GM21526 (cell line): ENCODE results near the gene PRELID3B.

Experiments used
- ATAC-seq: cut with Tn5 transposase; IDR thresholded peaks from one replicate; pipeline ENCODE4 v1.9.1; 2021; ENCODE audit warnings: moderate library complexity; ENCODE audit not compliant: unreplicated experiment, low FRiP score

PRELID3B gene

DNA sequence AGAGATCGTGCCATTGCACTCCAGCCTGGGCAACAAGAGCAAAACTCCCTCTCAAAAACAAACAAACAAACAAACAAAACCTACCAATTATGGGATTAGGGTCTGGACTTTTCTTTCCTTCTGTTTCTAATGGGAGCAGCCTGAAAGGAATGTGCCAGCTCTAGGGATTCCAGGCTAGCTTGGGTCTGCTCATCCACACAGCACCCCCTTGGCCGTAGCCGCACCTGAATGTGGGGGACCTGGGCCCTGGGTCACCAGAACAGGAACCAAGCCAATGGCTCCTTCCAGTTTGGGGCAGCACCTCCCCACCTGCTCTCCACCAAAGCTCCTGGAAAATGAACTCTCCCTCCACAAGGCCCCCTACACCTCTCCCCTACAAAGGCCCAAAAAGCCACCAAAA is 42.3 kb downstream of the PRELID3B start:
- no peak for ATAC-seq

DNA sequence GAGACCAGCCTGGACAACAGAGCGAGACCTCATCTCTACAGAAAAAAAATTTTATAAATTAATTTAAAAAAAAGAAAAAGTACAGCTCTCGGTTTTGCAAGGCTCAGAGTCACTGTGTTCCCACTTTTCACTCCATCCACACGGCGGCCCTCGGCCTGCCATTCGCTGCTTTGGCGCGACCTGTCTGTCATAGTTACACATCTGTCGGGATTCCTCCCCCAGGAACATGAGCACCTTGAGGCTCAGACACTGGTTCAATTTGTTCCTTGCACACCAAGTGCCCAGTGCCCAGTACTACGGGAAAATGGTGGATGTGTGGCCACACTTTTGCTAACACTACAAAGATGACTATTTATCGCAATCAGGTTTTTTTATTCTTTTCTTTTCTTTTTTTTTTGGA is 43.9 kb downstream of the PRELID3B start:
- ATAC-seq: no peak

DNA sequence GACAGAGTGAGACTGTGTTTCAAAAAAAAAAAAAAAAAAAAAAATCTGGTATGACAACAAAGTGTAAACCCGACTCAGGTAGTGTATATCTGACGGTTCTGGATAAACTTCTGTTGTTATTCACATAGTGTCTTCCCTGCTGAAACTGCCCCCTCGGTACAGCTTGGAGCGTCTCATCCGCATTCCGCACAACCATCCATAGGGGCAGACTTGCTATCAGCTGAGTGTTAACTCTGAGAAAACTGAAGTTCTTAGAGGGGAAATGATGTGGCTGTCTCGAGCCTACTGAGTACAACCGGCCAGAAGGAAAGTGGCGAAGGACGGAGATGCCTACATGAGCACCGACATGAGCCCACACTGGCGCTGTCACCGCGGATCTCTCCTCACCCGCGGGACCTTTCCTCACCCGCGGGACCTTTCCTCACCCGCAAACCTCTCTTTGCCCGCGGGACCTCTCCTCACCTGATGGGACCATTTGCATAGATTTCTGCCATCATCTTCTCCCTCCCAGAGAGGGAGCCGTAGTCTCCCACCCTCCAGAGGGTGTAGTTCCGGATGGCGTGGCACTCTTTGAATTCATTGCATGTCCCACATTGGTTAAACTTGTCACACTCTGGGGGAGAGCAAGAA is 45.3 kb downstream of the PRELID3B start:
- ATAC-seq: no peak

DNA sequence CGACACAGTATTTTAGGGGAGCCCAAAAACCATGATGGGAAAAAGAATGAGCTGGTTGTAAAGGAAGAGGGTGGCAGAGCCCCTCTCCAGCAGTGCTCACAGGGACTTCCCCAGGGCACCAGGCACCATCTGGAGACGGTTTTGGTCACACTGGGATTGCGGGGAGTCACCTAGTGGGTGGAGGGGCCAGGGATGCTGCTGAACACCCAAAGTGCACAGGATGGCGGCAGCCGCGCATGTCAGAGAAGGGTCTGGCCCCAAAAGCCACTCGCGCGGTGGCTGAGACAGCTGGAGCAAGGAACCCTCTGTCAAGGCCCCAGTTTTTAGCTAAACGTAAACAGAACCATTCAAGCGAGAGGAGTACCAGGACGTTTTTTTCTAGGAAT is 46.4 kb downstream of the PRELID3B start:
- no peak for ATAC-seq

DNA sequence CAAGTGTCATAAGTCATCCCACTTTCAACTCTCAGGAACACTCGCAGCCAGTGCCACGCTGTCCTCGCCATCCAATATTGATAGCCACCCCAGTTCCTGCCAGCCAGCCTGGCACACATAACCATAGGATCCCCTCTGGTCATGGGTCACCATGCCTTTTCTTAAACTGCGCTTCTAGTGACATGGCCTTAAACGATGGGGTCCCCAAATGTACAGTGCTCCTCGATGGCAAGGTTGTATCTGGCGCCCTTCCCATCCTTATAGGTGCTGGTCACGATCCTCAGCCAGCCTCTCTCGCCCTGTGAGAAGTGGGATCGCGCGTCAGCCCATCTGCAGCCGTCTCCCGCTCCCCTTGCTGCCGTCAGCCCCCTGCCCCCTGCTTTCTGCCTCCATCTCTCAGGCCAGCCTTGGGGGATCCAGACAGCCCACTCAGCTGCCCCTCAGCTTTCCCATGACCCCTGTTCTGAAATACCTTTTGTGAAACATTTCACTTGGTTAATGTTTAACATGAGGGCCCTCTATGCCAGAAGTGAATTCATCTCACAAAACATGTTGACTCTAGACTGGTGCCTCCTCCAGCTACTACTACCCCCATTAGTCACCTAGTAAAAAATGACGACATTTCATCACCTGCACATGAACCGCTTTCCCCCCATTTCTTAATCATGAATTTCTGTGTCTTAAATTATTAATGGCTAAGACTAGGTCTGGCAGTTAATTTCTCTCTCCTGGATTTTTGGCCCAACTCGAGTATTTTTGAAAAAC is 46.9 kb downstream of the PRELID3B start:
- ATAC-seq: no peak

DNA sequence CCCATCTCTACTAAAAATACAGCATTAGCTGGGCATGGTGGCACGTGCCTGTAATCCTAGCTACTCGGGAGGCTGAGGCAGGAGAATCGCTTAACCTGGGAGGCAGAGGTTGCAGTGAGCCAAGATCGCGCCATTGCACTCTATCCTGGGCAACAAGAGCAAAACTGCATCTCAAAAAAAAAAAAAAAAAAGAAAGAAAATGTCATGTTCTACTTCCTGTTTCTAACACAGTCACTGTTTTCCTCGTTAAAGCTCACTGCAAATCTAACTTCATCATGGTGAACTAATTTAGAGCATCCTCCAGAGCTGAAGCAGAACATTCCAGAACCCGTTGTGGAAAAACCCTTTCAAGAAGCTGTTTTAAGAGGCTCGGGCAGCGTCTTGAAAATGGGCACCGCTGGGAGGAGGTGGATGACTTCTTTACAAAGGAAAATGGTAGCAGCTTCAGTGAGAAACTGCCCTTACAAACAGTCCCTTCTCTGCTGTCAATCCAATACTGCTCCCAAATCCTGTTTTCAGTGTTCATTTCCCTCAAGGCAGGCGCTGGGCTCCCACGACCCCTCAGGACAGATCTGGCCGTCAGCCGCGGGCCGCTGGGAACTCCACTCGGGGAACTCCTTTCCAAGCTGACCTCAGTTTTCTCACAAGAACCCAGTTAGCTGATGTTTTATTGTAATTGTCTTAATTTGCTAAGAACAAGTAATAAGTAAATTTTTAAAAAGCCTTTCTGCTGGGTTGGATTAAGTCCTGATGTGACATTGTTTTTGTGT is 48.0 kb downstream of the PRELID3B start:
- ATAC-seq: no peak

DNA sequence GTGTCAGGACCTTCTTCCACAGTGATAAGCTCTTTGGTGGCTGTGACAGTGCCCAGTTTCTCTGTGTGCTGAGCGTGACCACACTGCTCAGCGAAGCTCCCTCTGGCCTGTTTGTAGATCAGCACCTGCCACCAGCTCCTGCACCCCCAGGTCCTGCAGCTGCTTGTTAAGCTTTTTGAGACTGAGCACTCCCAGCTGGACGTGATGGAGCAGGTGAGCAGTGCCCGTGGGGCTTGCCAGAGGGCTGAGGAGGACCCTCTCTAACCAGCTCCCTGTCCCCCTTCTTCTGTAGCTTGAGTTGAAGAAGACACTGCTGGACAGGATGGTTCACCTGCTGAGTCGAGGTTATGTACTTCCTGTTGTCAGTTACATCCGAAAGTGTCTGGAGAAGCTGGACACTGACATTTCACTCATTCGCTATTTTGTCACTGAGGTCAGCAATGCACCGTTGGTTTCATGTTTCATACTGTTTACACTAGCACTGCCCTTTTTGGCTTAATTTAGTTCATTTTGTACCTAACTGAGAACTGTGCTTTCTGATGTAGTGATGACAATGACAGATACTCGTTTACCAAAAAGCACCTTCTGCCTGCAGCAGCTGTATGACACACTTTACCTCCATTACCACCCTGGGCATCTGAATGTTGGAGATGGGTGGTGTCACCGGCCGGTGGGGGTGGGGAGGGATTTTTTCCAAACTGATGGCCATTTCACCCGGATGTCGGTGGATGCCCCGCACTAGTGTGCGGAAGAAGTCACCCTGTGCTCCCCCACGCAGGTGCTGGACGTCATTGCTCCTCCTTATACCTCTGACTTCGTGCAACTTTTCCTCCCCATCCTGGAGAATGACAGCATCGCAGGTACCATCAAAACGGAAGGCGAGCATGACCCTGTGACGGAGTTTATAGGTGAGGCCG is 49.0 kb downstream of the PRELID3B start:
- no peak for ATAC-seq

DNA sequence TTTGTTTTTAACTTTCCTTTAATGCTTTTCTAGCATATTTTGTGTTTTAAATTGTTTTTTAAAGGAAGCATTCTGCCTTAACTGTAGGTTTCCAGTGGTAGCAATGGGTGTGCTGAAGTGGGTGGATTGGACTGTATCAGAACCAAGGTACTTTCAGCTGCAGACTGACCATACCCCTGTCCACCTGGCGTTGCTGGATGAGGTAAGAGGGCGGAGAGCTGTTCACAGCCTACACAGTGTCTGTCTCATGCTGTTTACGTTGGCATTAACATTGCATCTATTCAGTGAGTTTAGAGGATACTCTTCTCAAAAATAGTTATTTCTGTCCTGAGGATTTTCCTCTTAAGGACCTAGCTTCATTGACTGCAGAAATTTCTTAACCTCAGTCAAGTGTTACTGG is 49.7 kb downstream of the PRELID3B start:
- ATAC-seq: no peak

DNA sequence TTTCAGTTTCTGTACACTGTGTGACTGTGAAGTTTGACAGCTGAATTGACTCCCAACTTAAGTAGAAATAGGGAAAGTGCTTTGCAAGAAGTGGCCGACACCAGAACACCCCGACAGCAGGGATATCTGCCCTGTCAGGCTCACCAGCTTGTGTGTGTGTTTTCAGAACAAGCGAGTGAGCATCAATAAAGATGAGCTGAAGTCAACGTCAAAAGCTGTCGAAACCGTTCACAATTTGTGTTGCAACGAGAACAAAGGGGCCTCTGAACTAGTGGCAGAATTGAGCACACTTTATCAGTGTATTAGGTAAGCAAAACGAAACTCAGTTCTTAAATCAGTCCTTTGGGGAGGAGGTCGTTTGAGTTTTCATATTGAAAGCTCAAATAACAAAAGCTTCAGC is 50.9 kb downstream of the PRELID3B start:
- no peak for ATAC-seq

DNA sequence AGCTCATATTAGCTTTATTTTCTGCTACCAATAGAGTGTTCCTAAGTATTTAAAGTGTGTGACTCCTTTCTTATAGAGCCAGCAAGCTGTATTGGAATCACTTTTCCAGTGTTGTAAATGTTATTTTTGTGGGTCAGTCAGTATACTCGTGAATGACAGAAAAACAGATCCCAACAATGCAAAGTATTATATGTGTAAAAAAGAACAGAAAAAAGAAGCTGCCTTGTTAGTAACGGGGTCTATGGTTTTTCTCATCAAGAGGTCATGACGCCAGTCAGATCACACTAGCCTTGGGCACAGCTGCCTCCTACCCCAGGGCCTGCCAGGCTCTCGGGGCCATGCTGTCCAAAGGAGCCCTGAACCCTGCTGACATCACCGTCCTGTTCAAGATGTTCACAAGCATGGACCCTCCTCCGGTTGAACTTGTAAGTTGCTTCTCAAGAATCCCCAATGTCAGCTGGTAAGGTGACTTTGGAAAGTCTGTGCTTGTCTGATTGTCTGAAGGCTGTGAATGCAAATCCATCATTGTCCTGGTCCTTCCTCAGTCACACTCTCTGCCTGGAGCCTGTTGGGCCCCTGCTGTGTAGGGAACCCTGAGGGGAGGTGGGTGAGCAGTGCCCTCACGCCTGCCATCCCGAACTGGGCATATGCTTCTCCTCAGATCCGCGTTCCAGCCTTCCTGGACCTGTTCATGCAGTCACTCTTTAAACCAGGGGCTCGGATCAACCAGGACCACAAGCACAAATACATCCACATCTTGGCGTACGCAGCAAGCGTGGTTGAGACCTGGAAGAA is 51.7 kb downstream of the PRELID3B start:
- ATAC-seq: no peak

DNA sequence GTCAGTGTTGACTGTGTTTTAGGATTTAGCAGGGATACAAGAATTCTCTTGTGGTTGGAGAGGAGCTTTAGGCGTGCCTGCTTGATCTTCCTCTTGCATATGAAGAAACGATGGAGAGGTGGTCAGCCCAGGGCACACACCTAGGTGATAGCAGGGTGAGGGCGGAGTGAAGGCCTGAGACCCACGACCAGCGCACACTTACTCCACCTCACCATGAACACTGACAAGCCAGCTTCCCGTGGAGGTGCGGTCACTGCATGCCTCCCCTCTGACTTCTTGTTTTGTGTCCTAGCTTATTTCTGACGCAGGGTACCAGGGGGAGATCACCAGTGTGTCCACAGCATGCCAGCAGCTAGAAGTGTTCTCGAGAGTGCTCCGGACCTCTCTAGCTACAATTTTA is 53.4 kb downstream of the PRELID3B start:
- no peak for ATAC-seq

DNA sequence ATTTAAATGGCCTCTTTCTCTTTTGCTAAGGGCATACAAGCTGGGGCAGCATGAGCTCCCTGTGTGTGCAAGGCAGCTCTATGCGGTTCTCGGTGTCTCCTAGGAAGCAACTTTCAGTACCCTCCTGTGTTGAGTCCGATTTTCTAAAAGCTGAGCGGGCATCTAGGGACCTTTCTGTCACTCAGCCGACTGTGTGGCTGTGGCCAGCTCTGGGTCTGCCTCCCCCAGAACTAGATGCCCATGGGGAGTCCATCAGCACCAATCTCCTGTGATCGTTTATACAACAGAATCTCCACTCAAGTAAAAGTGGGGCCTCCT is 54.1 kb downstream of the PRELID3B start:
- no peak for ATAC-seq

DNA sequence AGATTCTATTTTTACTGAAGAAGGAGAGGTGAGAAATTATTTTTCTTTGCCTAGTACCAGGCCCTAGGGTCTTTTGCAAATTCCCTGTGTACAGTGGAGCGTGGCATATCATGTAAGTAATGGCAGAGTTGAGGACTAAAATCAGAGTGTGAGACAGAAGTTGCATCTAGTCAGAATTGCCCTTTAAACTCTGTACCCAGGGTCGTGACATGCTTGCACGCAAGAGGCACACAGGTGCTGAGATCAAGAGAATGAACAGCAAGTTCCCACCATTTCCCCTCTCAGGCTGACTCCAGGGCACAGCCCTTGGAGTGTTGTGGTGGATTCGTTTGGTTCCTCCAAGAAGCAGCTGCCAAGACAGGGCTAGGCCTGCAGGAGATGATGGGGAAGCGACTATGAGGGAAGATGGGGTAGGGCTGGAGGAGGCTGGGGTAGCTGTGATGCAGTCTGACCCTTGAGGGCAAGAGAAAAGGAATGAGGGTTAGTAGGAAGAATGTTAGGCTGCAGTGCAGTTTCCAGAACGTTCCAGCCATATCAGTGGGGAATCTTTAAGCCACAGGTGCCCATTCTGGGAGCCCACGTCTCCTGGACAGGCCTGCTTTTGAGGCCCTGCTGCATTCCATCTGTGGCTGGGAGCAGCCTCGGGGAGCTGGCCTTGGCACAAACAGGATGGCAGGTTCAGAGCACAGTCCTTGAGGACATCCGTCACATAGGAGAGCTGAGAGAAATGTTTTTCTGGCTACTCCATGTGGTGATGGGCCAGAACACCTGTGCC is 54.6 kb downstream of the PRELID3B start:
- ATAC-seq: no peak

DNA sequence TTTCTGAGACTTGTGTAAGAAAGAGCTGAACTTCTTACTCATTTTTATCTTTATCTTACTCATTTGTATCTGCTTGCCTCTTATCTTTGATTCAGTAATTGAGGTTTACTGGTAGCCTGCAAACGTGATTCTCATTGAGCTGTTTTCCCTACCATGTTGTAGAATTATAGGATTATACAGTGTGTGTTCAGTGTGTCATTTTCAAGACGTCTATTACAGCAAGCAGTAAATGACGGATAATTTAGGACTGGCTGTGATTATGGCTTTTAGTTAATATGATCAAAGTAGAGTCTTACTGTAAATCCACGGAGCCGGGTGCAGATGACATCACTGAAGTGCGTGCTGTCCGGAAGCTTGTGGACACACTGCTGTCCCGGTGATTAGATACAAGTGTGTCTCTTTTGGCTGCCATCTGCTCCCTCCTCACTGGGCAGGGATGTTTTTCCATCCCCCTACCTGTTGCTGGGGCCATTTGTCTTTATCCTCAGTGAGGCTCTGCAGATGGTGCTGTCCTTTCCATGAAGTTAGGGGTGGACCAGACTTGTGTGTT is 55.5 kb downstream of the PRELID3B start:
- no peak for ATAC-seq

DNA sequence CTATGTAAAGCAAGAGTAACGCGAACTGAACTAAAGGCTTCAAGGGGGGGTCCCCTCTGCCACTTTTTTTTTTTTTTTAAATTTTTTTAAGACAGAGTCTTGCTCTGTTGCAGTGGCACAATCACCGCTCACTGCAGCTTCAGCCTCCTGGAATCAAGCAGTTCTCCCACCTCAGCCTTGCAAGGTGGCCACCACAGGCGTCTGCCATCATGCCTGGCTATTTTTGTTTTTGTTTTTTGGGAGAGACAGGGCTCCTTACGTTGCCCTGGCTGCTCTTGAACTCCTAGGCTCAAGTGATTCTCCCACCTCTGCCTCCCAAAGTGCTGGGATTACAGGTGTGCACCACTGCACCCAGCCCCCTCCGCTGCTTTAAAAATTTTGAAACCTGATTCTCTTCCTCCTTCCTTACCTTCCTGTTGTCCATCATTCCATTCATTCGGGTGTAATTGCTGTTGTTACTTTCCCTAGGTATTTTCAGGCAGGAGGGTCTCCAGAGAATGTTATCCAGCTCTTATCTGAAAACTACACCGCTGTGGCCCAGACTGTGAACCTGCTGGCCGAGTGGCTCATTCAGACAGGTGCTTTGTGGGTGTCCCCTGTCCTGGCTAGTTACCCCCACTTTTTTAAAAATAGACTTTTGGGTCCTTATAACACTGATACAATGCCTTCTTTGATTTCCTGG is 56.2 kb downstream of the PRELID3B start:
- no peak for ATAC-seq

DNA sequence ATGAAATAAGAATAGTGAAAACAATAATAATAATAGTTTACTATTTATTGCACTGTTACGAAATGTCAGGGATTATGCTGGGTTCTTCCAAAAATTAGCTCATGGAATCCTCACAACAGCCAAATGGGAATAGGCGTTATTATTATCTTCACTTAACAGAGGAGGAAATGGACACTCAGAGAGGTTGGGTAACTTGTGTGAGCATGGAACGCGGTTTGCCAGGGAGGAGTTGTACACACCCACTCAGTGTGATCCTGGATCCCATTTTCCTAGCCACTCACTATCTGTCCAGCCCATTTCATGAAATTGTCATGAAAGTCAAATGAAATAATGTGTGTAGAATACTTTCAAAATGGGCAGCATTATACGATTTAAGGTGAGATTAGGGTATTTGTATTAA is 56.9 kb downstream of the PRELID3B start:
- no peak for ATAC-seq

DNA sequence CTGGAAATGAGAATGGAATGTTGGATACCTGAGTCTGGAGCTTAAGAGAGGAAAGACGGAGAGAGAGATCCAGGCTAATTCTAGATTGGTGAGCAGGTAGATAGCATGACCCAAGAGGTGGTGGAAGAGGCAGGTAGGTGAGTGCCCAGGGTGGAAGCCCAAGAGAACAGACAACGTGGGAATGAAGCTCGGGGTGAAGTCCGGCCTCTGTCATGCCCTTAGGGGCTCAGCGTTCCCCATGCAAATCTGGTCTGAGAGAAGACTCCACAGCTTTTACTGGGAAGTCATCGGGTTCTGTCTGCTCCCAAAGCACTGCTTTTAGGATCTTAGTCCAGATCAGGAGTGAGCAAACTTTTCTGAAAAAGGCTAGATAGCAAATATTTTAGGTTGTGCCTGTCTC is 57.9 kb downstream of the PRELID3B start:
- no peak for ATAC-seq
